ENCODE data around the gene ABCF3.

GRCh38 chr3:184166671-184167070, 19.3 kb upstream of the ABCF3 start:
- no peak for TF ChIP-seq CTCF (IDR thresholded peaks at IDR 0.05)
- TF ChIP-seq POLR2A (IDR thresholded peaks at IDR 0.05), result no peak

Data from gastroesophageal sphincter (tissue), 3 donors.